Hematopoietic multipotent progenitor cell treated with erythropoietin and hydrocortisone succinate and interleukin-3 and kit ligand, for 17 days (in vitro differentiated cells): ENCODE results near the gene NEK6.
"Not testable (repeated sequence)": the region's sequence is repeated elsewhere in the genome, so short reads cannot be mapped to it uniquely, and the experiment has no call there.

Experiments
- DNase-seq: peaks from one replicate; pipeline ENCODE4 v3.0.0-alpha.2; 2015; ENCODE audit warnings: low spot score

NEK6 gene

DNA sequence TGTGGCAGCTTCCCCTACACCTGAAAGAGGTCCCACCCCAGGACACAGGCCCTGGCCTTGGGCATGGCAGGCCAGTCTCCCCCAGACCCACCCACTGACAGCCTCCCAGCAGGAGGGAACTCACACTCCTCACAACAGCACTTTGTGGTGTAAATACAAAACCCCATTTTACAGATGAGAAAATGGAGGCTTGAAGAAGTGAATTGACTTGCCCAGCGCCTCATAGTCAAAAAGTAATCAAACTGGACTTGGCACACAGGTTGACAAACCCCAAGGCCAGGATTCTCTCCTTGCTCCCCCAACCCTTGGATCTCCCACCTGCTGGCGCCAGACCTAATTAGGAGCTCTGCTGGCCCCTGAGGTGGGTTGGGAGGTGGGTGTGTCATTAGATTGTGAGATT lies 29.2 kb upstream of the NEK6 start:
- DNase-seq, result no peak

DNA sequence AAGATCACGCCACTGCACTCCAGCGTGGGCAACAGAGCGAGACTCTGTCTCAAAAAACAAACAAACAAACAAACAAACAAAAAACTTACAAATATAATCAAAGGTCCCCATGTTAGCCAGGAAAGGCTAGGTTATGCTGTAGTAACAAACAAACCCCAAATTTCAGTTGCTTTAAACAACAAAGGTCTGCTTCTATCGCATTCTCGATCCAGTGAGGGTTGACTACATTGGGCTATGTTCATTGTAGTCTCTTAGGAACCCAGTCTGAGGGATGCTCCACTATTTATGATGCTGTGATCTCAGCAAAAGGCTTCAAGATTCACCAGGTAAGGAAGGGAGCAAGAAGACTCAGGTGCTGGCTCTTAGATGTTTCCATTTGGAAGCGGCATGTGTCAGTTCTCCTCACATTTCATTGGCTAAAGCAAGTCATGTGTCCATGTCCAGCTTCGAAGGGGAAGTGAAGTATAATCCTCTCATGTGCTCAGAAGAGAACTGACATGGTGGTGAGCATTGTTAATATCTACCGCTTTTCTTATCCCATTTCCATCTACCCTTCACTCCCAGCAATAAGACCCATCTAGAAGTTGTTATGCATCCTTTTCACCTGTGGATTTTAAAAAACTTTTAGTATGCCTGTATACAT lies 26.5 kb upstream of the NEK6 start:
- DNase-seq, result no peak

DNA sequence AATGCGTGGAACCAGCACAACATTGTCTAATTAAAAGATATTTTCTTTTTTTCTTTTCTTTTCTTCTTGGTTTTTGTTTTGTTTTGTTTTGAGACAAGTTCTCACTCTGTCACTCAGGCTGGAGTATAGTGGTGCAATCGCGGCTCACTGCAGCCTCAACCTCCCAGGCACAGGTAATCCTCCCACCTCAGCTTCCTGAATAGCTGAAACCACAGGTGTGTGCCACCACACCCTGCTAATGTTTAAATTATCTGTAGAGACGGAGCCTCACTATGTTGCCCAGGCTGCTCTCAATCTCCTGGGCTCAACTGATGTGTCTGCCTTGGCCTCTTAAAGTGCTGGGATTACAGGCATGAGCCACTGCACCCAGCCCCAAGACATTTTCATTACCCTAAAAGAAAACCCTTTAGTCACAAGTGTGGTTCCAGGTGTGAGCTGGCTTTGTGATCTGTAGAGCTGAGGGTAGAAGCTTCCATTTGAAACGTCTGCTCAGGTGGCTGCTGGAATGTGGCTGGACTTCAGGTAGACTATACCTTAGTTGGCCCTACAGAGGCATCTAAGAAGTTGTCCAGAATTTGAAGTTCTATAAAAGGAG lies 19.1 kb upstream of the NEK6 start:
- no peak for DNase-seq

DNA sequence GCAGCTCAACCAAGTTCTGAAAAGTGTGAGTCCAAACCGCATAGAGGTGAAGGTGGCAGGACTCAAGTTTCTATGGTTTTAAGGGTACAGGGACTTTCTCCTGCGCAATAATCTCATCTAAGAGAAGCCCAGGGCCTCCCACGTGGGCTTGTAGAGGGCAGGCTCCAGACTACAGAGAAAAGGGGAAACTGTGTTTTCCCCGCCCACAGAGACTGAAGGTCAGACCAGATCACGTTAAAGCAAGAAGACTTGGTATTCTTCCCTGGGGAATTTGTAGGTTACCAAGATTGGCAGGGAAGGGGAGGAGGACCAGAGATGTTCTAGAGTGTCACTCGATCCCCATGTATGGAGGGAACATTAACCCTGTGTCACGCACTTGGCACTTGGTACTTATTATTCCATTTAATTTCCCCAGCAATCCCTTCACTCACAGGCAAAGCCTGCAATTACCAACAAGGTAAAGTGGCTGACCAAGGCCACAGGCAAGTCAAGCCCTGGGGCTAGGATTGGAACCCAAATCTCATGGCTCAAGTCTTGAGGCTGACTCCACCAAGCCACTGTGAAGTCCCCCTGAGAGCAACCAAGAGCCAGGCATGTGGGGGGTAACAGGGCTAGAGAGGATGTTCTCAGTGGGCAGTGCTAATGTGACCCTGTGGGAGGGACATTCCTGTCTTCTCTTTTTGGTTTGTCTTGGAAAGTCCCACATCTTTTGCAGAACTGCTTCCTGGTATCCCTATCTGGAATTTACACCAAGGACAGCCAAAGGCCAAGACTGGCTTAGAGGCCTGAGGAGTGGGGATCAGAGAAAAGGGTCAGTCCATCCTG lies 18.3 kb upstream of the NEK6 start:
- no peak for DNase-seq

DNA sequence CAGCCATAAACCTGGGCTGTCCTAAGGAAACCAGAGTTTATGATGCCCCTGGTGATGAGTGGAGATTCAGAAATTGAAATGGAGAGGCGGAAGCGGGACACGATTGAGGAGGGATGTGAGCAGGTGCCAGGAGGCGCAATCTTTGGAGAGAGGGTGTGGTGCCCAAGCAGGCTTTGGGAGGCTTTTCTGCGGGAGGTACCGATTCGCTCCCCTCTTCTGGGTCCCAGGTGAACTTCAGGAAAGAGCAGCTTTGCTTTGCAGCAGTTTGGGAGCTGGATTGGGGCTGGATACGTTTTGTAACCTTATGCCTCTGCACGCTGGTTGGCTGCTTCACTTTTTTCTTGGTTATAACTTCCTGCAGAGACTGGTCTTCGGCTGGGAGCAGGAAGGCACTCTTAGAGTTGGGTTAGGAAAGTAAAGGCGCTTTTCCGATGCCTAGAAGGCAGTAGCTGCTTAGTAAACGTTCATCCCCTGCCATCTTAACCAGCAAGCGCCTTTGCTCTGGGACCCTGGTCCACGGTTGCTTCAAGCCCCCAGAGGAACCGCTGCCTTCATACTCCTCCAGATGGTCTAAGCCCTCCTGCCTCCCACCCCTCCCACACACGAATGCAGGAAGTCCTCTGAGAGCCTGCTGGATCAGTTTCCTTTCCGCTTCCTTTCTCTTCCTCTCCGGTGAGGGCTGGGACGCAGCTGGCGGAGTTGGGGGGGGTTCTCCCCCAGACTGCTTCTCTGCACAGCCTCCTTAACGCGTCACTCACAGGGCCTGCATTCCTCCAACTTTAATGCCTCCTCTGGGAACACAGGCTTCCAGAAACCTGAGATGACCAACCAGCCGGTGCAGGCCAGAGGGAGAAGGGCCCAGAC lies 15.2 kb upstream of the NEK6 start:
- no peak for DNase-seq

DNA sequence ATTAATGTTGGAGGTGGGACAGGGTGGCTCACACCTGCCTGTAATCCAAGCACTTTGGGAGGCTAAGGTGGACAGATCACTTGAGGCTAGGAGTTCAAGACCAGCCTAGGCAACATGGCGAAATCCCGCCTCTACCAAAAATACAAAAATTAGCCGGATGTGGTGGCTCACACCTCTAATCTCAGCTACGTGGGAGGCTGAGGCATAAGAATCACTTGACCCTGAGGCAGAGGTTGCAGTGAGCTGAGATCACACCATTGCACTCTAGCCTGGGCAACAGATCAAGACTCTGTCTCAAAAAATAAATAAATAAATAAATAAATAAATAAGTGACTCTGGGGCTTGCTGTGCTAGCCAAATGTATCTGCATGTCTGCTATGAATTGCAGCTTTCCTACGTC lies 10.4 kb upstream of the NEK6 start:
- DNase-seq, result not testable (repeated sequence)

DNA sequence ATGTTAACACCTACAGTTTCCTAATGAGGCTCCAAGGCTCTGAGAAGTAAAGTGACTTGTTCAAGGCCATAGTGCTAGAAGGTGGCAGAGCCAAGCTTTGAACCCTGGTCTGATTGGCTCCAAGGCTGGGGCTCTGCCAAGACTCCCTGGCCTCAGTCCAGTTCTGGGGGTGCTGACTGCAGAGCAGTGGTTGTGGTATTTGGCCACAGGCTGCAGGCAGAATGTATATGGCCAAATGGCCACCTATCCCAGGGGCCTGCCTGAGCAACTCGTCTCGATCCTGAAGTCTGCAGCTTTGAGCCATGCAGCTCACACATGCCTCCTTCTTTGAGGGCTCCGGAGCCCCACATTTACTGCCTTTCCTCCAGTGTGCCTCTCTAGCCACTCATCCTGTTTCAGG lies 9.7 kb upstream of the NEK6 start:
- DNase-seq, result no peak

DNA sequence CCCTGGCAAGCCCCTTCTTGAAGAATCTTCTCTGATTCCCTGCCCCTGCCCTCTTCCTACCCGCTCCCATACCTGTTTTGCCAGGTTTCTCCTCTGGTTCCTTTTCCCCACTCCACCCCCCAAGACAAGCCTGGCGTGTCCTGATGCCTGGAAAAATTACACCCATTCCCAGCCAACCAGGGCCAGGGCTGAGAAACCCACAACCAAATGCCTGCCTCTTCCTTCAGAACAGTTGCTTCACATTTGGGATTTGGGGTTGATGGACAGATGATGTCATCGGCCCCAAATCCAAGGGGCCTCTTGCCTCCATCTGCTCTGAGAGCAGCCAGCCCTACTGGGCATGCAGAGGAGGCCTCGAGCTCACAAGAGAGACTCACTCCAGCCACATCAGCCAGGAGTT lies 8.8 kb upstream of the NEK6 start:
- no peak for DNase-seq

DNA sequence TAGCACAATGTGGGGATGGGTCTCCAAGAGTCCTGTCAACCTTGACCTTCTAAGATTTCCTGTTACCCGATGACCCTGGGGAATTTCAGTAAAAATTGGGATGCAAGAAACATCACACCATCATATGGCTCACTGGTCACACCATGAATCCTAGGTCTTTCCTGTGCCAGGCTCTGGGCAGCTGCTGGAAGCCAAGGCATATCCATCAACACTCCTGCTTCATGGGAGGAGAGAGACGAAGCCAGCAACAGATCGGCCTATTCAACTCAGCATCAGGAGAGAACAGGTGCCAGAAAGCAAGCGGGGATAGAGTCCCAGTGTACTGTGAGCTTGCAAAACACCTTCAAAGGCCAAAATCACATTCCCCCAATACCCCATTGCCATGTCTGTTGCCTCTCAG lies 6.5 kb upstream of the NEK6 start:
- DNase-seq, result no peak

DNA sequence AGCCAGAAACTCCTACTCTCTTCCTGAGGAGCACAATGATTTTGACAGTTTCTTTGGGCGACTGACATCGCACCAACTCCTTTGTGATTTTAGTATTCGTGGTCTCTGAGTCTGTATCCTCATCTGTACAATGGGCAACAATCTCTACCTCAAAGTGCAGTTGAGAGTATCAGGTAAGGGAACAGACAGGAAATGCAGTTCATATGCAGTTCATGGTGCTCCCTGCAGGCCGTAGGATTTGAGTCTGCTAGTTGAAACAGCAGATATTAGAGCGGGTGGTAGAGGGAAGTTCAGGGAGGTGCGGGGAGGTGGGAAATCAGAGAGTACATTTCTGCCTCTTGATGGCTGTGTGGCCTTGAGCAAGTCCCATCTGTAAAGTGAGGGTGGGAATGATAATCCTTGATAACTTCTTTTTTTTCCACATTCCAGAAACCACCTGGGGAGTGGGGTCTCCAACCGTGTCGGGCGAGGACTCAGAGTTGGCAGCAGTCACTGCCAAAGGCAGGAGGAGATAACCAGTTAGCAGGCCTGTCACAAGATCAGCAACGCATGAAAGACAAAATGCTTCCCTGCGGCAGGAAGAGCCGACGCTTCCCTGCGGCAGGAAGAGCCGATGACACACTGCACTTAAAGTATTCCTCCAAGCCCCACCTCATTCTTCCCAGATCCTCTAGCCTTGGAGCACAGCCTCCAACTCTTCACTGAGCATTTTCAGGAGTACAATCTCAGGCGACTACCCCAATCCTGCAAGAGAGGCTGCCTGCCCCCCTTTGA lies 6.0 kb upstream of the NEK6 start:
- DNase-seq, result no peak

DNA sequence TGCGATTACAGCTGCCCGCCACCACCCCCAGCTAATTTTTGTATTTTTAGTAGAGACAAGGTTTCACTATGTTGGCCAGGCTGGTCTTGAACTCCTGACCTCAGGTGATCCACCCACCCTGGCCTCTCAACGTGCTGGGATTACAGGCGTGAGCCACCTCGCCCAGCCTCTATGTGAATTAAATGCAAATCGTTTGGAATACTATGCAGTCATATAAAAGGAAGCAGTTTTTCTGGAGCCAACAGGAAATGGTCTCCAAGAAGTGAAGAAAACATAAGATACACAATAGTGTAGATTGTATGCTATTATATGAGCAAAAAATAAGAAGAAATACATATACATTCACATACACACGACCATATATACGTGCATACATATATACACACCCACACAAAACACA lies 4.9 kb upstream of the NEK6 start:
- not testable (repeated sequence) for DNase-seq

DNA sequence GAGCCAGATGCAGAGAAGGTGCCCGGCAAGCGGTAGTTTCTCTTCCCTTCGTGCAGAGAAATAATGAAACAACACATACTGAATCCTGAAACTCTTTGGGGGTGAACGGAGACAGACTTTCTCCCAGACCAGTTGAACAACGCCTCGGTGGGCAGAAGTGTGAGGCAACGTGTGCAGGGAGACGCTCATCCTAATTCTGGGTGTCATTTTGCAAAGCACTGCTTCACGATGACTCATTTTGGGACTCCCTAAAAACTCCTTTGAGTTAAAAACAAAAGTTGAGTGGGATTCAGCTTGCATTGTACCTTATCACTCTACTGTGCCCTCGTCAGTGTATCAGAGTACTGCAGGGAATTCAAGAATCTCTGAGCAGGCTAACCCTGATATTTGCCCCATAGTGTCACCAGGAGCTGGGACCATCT lies 3.5 kb upstream of the NEK6 start:
- no peak for DNase-seq

DNA sequence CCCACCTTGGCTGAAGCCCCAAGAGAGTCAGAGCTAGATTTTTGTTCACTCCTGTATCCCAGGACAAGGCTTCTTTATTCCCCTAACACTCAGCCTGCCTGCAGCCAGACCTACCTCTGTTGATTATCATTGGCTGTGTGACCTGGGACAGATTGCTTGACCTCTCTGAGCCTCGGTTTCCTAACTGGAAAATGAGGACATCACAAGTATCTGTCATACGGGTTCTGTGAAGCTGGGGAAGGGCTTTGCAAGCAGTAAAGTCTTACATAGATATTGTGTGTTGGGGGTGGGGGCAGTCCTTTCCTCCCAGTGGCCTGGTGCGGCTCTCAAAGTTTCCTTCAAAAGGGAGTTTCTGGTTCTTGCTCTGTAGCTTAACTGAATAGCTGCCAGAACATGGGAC lies 2.5 kb upstream of the NEK6 start:
- no peak for DNase-seq

DNA sequence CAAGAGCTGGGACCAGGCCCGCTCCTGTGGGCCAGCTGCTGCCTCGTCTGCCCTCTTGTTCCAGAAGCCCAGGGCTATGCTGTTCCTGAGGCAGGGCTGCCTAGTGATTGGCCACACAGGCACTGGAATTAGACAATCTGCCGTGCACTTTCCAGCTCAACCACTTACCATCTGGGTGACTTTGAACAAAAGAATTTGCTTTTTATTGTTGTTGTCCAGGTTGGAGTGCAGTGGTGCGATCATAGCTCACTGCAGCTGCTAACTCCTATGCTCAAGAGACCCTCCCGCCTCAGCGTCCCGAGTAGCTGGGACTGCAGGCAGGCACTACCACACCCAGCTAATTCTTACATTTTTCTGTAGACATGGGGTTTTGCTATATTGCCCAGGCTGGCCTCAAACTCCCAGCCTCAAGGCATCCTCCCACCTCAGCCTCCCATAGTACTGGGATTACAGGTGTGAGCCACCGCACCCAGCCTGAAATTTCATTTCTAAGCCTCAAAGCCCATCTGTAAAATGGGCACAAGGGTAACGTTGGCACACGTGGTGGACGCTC lies 1.2 kb upstream of the NEK6 start:
- no peak for DNase-seq

DNA sequence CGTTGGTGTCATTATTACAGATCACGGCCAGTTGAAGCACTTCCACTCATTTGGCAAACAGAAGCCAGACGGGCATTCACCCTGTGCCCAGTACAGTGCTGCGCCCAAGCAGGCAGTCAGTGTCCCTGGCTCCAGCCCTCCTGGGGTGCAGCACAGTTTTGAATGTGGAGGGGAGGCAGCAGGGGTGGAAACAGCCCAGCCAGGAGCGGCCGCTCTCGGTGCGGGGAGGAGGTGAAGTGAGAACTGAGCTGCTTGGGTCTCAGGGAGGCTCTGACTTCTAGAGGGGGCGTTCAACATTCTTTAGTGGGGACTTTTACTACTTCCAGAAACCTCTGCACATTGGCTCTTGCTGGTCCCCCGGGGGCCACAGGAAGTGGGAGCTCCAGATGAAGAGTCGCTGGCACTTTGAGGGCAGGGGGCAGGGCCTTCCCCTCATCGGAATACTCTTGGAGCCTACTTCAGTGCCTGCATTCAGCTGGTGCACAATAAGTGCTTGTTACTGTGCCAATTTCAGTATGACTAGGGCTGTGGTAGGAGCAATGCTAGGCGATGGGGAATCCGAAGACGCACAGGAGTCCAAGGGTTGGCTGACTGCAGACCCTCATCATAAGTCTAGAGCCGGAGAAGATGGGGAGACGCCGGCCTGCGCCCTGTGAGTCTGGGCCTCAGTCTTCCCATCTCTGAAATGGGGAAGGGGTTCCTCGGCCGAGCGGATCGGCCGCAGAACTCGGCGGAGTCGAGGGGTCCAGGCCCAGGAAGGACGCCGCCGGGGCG lies 492 bp upstream of the NEK6 start:
- no peak for DNase-seq

DNA sequence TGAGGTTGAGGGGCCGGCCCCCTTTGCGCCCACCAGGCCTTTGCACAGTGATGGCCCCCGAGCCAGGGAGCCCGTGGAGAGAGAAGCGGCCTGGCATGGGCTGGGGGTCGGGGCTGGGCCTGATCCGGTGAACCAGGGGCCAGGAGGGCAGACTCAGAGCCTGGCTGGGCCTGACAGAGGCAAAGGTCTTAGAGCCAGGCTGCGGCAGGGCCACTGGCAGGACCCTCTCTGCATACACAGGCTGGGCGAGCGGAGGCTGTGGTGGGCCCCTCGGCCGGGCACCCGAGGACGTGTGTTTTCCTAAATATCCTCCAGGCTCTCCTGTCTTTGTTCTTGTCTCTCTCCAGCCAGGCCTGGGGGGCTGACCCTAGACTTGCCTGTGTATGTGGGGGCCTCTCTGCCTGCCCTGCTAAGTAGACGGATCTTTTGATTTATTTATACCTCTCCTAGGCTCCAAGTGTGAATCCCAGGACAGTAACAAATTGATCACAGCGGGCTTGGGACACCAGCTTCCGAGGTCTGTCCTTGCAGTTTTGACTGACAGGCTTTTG lies 933 bp downstream of the NEK6 start:
- DNase-seq, result no peak

DNA sequence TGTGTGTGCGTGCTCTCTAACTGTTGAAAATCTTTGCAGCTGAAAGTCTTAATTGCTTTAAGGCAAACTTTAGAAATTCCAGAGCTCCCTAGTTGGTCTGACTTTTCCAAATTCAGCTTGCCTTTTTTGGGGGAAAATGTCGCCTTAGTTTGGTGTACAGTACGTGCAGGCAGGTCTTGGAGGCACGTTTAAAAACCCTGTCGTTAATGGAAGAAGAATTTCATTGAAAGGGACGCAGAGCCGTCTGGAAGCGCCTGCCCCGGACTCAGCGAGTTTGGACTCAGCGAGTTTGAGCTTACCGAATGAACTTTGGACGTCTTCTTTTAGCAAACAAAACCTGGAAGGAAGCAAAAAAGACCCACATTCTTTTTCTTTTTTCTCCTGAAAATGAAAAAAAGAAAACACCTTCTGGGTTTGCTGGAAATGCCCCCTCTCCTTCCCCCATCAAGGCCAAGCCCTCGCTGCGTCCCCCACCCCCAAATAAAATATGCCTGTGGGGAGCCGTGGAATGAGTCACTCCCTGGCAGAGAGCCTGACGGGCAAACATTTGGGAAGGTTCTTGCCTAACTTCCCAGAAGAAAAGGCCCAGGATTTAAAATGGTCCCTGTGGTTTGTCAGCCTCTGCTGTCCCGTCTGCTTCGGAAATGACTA lies 1.5 kb downstream of the NEK6 start:
- no peak for DNase-seq

DNA sequence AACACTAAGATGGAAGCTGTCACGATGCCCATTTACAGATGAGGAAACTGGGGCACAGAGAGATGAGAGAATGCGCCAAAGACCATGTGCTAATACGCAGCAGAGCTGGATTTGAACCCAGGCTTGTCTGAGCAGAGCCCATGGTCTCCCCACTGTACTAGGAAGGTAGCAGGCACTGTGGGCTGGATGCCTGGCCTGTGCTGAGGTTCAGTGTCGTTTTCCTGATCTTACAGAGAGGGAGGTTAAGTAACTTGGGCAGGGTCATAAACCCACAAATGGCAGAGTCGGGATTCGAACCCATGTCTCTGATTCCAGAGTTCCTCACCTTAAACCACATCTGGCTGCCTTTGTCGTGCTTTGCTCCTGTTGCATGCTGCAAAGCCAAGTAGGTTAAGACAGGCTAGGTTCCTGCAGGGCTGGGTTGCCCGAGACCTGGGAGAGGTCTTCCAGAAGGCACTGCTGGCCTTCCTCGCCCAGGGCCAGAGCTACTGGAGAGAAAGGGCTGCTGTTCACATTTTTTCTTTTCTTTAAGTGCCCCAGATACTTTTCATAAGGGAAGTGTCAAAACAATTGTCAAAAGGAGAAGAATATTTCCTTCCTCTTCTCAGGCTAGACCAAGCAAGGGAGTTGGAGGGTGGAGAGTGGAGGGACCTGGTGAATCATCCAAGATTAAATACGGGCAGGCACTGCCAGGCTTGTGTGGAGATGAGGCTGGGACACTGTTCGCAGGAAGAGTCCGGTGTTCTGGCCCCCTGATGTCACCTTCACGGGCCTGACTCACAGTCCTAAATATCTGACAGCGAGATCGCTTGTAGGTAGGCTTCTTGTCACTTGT lies 3.2 kb downstream of the NEK6 start:
- no peak for DNase-seq
